Vagina (tissue), 2 donors: ENCODE results near the gene TRIM33. TPM values are rescaled to one million over a fixed set of nuclear protein-coding genes. Genes with fewer than 3 reads are reported as not detected.
A peak's percentile ranks its signal among the peaks of the same experiment; 100 is the strongest.

Experiments
- DNase-seq, 2 donors: peaks; one replicate each; pipeline ENCODE4 v3.0.0-alpha.2; 2017; ENCODE audit errors: extremely low spot score in 2 of 2
- H3K27ac ChIP-seq: fragments of 200-600 bp; sonication (generic); one replicate; pipeline ENCODE4 v1.5.1; 2019
- H3K27me3 ChIP-seq: fragments of 200-600 bp; sonication (generic); one replicate; pipeline ENCODE4 v1.5.1; 2019
- H3K36me3 ChIP-seq, 2 donors: fragments of 200-600 bp; sonication (generic); one replicate each; pipeline ENCODE4 v1.5.1; 2017 to 2019
- H3K4me1 ChIP-seq: fragments of 200-600 bp; sonication (generic); one replicate; pipeline ENCODE4 v1.5.1; 2019
- H3K4me3 ChIP-seq, 2 donors: fragments of 200-600 bp; sonication (generic); 1 replicate in 1 of 2; 2 replicates in 1 of 2; pipeline ENCODE4 v1.5.1; 2016 to 2019
- H3K9me3 ChIP-seq: fragments of 200-600 bp; sonication (generic); one replicate; pipeline ENCODE4 v1.5.1; 2019
- CTCF ChIP-seq, 3 experiments: fragments of 450-650 bp in 2 of 3; fragments of 200-600 bp in 1 of 3; sonication (generic) in 1 of 3; IDR thresholded peaks; one replicate each; pipeline ENCODE4 v1.5.1; 2017 to 2019; ENCODE audit warnings: antibody characterized with exemption in 3 of 3, mild to moderate bottlenecking in 2 of 3, moderate library complexity in 2 of 3
- POLR2A ChIP-seq, 2 donors: fragments of 450-650 bp; IDR thresholded peaks; one replicate each; pipeline ENCODE4 v1.6.1; 2017; ENCODE audit warnings: antibody characterized with exemption in 2 of 2, mild to moderate bottlenecking in 2 of 2, moderate library complexity in 2 of 2
- POLR2AphosphoS5 ChIP-seq, 2 donors: sonication (generic); formaldehyde crosslinking; IDR thresholded peaks; one replicate each; pipeline ENCODE4 v1.9.0; 2017; ENCODE audit warnings: antibody characterized with exemption in 2 of 2, mild to moderate bottlenecking in 2 of 2, low read depth in 1 of 2; ENCODE audit not compliant: insufficient read depth in 1 of 2
- intact Hi-C: fragments of 100-400 bp; cut with DNase I; formaldehyde crosslinking; loops from one replicate; pipeline ENCODE4 v1.15.1; 2023
- total RNA-seq: library from RNA; depleted of rRNA; stranded (reverse); fragments of >200 nt; gene quantifications from one replicate; pipeline ENCODE4 v1.2.3, GENCODE V29; 2016

TRIM33 gene
- total RNA-seq, 1 donor from 2014 or later: 35.8 TPM

- no peak for TF ChIP-seq POLR2A (IDR thresholded peaks at IDR 0.05)
- TF ChIP-seq CTCF (IDR thresholded peaks at IDR 0.05): no peak
- no peak for TF ChIP-seq POLR2AphosphoS5 (IDR thresholded peaks at IDR 0.05; ENCODE audit: insufficient read depth in 1 of 2, low read depth in 1 of 2)
- H3K27ac ChIP-seq: no peak overlapping the region
- no peak overlapping the region for H3K4me3 ChIP-seq
- no peak for DNase-seq
- no peaks in the 10 kb centered on the region for H3K4me1 ChIP-seq
- H3K27me3 ChIP-seq: no peaks in the 10 kb centered on the region
- intact Hi-C loops: no loop called here
- H3K36me3 ChIP-seq: no peaks in the 10 kb centered on the region
- H3K9me3 ChIP-seq: peaks cover 7% of the 10 kb centered on the region
Measured at GRCh38 chr1:114359791-114360190, 151.2 kb downstream of the TRIM33 start.

- H3K4me1 ChIP-seq: peaks cover 12% of the 10 kb centered on the region
- DNase-seq: no peak
- H3K27ac ChIP-seq: no peak overlapping the region
- TF ChIP-seq POLR2AphosphoS5 (IDR thresholded peaks at IDR 0.05; ENCODE audit: insufficient read depth in 1 of 2, low read depth in 1 of 2): no peak
- TF ChIP-seq POLR2A (IDR thresholded peaks at IDR 0.05): no peak
- no peak for TF ChIP-seq CTCF (IDR thresholded peaks at IDR 0.05)
- no peaks in the 10 kb centered on the region for H3K9me3 ChIP-seq
- intact Hi-C loops: no loop called here
- H3K4me3 ChIP-seq: no peak overlapping the region
- no peaks in the 10 kb centered on the region for H3K27me3 ChIP-seq
- H3K36me3 ChIP-seq: no peaks in the 10 kb centered on the region
Measured at GRCh38 chr1:114355240-114355639, 155.8 kb downstream of the TRIM33 start.

GRCh38 chr1:114353262-114353661 is 157.7 kb downstream of the TRIM33 start:
- intact Hi-C loops: no loop called here
- TF ChIP-seq CTCF (IDR thresholded peaks at IDR 0.05) (no peak), POLR2AphosphoS5 (IDR thresholded peaks at IDR 0.05; ENCODE audit: insufficient read depth in 1 of 2, low read depth in 1 of 2) (no peak), POLR2A (IDR thresholded peaks at IDR 0.05) (no peak)
- Histone ChIP-seq H3K9me3 (no peaks in the 10 kb centered on the region), H3K4me1 (peaks cover 12% of the 10 kb centered on the region), H3K36me3 (no peaks in the 10 kb centered on the region), H3K27me3 (no peaks in the 10 kb centered on the region), H3K4me3 (no peak overlapping the region), H3K27ac (no peak overlapping the region)
- no peak for DNase-seq

GRCh38 chr1:114352797-114353196 is 158.2 kb downstream of the TRIM33 start:
- H3K27ac ChIP-seq: no peak overlapping the region
- no peaks in the 10 kb centered on the region for H3K9me3 ChIP-seq
- H3K4me3 ChIP-seq: no peak overlapping the region
- DNase-seq: no peak
- intact Hi-C loops: no loop called here
- peaks cover 12% of the 10 kb centered on the region for H3K4me1 ChIP-seq
- H3K36me3 ChIP-seq: no peaks in the 10 kb centered on the region
- H3K27me3 ChIP-seq: no peaks in the 10 kb centered on the region
- no peak for TF ChIP-seq CTCF (IDR thresholded peaks at IDR 0.05)
- TF ChIP-seq POLR2A (IDR thresholded peaks at IDR 0.05): no peak
- no peak for TF ChIP-seq POLR2AphosphoS5 (IDR thresholded peaks at IDR 0.05; ENCODE audit: insufficient read depth in 1 of 2, low read depth in 1 of 2)

GRCh38 chr1:114350731-114351445 is 160.1 kb downstream of the TRIM33 start:
- intact Hi-C loops: no loop called here
- Histone ChIP-seq H3K4me3 (no peak overlapping the region), H3K4me1 (peaks cover 14% of the 10 kb centered on the region), H3K36me3 (no peaks in the 10 kb centered on the region), H3K27ac (no peak overlapping the region), H3K27me3 (no peaks in the 10 kb centered on the region), H3K9me3 (no peaks in the 10 kb centered on the region)
- TF ChIP-seq POLR2AphosphoS5 (IDR thresholded peaks at IDR 0.05; ENCODE audit: insufficient read depth in 1 of 2, low read depth in 1 of 2): no peak
- no peak for TF ChIP-seq POLR2A (IDR thresholded peaks at IDR 0.05)
- TF ChIP-seq CTCF (IDR thresholded peaks at IDR 0.05): no peak
- peak in 1 of 2 donors; percentile 82 for DNase-seq
